Measurements from ENCODE around the gene FAM53B.

GRCh38 chr10:124691421-124692099, 52.6 kb downstream of the FAM53B start:
- TF ChIP-seq CTCF (IDR thresholded peaks at IDR 0.05; ENCODE audit: low read length) (no peak), EZH2phosphoT487 (IDR thresholded peaks at IDR 0.05; ENCODE audit: low read length) (no peak), EZH2 (optimal IDR thresholded peaks at IDR 0.05; ENCODE audit: low read depth, low read length) (no peak)

Data from MM.1S (cell line).